SKM-1 (cell line): ENCODE data around the gene UNC13C.

Experiments used
- DNase-seq: peaks from one replicate; lab custom pipeline; 2025; ENCODE audit not compliant: unreplicated experiment; lab: John Stamatoyannopoulos, UW

UNC13C gene

DNA sequence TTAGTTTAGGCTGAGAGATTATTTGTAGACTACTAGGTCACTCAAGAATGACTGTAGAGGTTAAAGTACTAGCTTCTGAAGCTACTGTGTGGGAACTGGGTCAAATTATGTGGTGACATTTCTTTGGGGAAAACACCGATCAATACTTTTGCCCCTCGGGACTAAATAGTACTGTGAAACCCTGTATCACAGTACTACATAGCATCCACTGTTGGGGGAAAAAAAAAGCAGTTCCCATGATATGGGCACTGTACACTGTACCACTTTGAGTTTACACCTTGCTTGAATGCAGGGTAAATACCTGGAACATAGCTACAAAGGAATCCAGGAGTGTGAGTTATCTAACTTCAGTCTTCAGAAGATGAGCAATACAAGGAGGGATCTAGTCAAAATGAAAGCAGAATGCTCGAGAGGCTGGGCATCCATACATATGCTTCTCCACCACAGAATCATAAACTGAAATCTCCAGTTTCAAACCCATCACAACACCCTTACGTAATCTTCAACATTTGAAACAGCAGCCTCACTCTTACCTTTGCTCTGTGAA, 311.4 kb downstream of the UNC13C start:
- no peak for DNase-seq

DNA sequence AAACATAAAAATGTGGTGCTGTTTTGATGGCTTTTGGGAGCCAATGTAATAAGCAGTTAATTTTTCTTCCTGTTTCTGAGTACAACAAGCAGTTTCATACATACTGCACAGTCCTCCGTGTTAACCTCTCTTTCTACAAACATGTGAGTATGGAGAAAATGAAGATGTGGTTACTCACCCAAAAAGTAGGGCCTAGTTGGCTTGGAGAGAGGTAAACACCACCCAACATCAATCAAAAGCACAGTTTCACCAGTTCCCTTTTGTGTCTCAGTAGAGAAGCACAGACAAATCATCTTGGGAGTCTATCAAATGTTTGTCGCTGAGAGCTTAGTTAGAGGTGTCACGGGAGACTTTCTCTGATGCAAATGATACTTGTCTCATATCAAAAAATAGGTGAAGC, 320.2 kb downstream of the UNC13C start:
- DNase-seq = no peak

DNA sequence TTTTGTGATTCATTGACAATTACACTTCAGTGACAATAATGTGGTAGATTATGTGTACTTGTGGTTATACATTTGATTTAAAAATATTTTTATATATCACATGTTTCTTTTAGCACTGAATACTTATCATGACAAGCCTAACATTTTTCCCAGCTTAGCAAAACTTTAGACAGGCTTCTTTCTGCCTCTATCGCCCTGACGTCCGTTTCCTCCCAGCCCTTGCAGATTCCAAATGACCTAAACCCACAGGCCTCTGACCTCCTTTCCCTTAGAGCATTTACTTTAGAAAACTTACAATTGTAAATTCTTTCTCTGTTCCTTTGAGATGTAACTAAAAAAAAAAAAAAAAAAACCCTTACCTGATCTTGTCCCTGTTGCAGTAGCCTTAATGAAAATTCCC, 326.1 kb downstream of the UNC13C start:
- DNase-seq = no peak

- no peak for DNase-seq
Observed at GRCh38 chr15:54305138-54305537, 326.9 kb downstream of the UNC13C start.

GRCh38 chr15:54307252-54307902, 329.1 kb downstream of the UNC13C start:
- no peak for DNase-seq

DNA sequence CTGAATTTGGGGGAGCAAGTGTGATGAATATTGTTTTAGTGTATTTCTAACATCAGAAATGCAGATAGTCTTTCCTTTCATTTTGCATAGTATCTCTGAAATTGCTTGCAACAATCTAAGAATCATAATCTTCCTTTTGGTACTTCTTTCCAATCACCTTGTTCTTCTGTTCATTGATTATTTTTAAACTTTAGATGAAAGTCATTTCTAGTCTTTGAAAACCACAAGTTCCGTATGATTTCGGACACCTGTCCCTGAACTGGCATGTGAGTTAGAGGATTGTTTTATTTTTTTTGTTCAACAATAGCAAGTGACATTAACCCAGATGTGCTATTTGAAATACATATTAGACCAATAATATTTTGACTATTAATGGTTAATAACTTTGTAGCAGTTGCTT, 329.7 kb downstream of the UNC13C start:
- DNase-seq = no peak

DNA sequence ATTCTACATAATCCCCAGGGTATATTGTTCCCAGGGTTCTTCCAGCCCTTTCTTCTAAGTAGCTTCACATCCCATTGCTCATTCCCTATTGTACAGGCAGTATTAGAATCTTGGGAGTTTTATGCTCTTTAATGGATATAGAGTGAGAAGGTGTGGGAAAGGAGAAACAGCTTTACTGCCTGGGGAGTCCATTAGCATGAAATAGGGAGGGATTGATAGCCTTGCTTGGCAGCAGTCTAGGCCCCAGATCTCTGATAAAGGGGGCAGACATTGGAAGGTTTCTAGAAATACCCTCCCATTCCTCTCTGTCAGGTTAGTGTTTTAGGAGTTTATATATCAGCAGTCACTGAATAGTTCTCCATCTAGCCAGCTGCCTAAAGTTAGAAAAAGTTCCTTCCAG, 334.3 kb downstream of the UNC13C start:
- no peak for DNase-seq

- no peak for DNase-seq
Observed at GRCh38 chr15:54321426-54321825, 343.2 kb downstream of the UNC13C start.

- DNase-seq = no peak
Observed at GRCh38 chr15:54322341-54322740, 344.1 kb downstream of the UNC13C start.

GRCh38 chr15:54345301-54345700, 367.1 kb downstream of the UNC13C start:
- DNase-seq = no peak

DNA sequence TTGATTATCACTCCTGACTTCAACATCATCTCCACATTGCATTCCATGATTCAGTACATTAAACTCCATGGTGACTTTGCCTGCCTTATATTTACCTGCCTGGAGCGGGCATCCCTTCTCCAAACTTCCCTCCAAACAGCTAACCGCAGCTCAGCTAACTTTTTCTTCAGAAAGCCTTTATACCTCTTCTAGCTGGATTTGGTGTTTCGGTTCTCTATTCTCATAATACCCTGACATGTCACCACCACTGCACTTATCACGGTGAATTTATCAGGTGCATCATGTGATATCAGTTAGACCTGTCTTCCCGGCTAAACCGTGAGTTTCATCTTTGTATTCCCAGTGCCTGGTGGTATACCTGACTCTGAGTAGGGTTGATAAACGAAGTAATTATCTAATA, 367.6 kb downstream of the UNC13C start:
- no peak for DNase-seq

- DNase-seq = no peak
Observed at GRCh38 chr15:54347082-54347827, 369.0 kb downstream of the UNC13C start.

DNA sequence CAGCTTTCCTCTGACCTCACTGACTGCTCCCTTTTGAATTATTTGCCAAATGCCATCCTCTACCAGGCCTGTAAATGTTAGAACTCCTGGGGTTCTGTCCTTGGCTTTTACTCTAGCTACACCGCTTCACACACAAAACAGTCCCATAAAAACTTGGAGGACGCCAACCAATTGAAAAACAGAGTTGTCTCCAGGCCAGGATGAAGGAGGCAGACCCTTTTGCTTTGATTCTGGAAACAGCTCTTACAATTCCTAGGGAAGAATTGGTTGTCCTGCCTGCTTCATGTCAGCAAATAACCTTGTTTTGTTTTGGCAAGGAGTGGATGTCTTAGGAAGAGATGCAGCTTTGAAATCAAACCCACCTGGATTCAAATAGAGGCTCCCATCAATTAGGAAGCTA, 375.5 kb downstream of the UNC13C start:
- no peak for DNase-seq

DNA sequence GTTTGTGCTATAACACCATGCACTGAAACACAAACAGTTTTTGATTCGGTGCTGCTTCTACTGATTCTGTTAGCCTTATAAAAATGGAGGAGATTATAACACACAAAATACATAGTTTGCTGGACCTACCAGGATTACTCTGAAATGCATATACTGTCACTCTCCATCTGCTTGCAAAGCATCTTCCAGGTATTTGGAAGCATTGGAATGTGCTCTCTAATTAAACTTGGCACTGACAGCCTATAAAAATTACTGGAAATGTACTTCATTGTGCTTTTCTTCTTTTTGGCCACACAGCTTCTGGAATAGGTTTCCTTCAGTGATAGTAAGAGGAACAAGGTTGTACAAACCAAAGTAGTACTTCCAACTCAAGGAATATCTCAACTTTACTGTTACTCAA, 376.1 kb downstream of the UNC13C start:
- DNase-seq = no peak

DNA sequence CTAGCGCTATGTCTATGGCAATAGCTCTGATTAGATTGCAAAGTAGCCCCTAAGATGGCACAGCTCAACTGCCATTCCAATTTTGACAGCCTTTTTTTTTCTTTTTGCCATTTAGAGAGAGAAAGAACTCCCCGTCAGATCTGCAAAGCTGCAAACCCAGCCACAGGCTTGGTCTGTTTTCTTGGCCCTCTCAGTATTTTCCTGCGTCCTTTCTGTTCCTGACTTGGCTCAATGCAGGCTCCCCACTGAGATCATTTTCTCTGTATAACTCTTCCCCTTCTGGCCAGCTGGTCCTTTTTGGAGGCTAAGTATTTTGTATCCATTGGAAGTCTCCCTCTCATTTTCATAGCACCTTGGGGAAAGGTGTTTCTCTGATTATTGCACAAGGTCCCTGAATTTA, 386.7 kb downstream of the UNC13C start:
- no peak for DNase-seq

DNA sequence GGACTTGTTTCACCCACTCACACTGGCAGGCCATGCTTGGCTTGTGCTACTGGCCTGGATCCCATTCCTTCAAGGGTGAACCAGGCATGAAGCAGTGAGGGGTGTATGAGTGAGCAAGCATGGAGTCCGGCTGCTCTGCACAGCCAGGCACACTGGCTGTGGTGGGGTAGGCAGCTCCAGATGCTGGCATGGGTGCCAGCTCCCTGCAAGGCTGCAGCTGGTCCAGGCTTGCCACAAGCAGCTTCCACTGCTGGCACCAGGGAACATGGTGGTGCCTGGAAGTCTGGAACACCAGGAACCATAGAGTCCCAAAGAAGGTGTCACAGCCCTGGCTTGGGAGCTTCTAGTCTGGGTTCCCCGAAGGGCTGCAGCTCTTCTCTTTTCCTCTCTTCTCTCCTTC, 395.1 kb downstream of the UNC13C start:
- DNase-seq = no peak

DNA sequence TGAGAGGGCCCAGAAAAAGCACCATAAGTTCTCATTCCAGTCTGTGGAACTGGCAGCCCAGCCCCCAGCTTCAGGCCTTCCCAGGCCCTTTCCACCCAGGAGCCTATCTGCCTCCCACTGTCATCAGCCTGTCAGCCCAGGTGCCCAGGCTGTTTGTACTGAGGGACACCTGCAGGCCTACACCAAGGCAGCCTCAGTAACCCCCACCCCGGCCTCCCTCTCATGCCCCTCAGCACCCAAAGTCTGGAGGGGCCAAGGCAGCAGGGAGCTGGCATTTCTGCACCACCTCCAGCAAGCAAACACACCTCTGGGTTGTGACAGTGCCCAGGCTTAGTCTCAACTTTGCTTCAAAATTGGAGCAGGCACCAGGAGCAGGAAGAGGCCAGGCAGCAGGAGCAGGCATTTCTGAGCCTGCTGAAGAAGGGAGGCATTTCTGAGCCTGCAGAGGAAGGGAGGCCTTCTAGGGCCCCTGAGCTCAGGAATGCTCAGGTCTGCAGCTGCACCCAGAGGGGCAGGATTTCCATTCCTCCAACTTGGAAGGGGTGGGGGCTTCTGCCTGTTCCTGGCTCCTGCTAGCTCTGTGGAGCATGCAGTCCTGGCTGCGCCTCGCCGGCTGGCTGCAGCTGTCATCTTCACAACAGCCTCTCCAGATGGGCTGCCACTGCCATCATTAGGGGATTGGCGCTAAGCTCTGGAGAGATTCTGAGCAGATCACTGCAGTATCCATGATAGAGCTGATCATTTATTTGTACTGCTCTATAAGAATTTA, 396.1 kb downstream of the UNC13C start:
- no peak for DNase-seq

DNA sequence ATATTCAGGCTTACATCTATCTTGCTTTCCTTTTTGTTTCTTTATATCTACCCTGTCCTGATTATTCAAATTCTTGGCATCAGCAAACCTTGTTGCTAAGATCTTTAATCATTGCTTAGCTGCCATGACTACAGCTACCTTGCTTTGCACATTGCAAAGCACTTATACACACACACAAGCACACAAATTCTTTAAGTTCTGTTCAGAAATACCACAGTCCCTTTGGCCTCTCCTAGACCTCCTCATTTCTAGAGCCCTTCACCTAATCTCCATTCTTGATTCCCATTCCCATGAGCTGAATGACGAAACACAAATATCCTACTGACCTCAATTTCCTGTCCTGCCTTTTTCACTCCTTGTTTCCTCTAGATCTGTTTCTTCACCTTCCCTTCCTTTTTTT, 409.6 kb downstream of the UNC13C start:
- DNase-seq = no peak

DNA sequence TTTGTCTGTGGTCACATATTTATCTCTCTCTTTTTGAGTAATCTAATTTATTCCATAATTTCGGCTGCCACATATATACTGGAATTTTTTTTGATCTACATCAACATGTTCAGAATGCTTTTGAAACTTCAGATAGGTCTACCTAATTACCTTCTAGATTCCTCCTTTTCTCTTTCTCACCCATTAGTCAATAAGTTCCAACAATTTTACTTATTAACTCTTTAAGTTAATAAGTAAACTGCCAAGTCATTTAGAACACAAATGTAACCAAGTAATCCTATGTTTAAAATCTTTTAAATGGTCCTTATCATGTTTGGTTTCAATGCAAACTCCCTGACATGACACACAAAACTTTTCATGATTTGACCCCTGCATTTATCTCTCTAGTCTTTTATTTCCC, 410.5 kb downstream of the UNC13C start:
- DNase-seq = no peak

- no peak for DNase-seq
Observed at GRCh38 chr15:54410481-54410880, 432.2 kb downstream of the UNC13C start.

DNA sequence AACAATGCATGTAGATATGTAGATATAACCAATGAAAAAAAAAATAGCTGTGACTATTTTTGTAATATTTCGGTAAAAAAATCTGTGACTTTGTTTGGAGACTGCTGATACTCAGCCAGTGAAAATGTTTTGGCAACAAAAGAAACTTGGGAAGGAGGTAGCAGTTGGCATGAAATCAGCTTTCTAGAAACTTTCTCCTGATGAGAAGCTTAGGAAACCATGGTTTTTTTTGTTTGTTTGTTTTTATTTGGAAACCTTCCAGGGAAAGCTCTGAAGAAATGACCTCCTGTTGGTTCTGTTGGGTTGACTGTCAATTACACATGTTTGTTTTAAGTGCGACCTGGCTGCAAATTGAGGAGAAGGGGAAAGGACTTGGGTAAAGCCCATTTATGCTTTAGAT, 445.9 kb downstream of the UNC13C start:
- DNase-seq = no peak

- DNase-seq = no peak
Observed at GRCh38 chr15:54428596-54428995, 450.4 kb downstream of the UNC13C start.
